HEK293 (cell line): Measurements from ENCODE around the gene LSM3.
A peak's percentile ranks its signal among the peaks of the same experiment; 100 is the strongest.

Source experiments
- CTCF ChIA-PET: fragments of 350-600 bp; formaldehyde crosslinking; extraction: SDS; loops from one replicate; lab custom pipeline; 2021; ENCODE audit warnings: antibody characterized with exemption; lab: Yijun Ruan, JAX
- POLR2A ChIA-PET: fragments of 300-600 bp; formaldehyde crosslinking; extraction: SDS; loops from one replicate; lab custom pipeline; 2020; ENCODE audit warnings: antibody characterized with exemption, inconsistent platforms; lab: Yijun Ruan, JAX
- H3K27ac ChIP-seq: fragments of 200-500 bp; sonication (Bioruptor generic); 2 replicates; pipeline ENCODE4 v1.5.1; 2014; ENCODE audit warnings: low read depth, low read length, control low read depth, inconsistent platforms; ENCODE audit errors: extremely low read depth
- H3K36me3 ChIP-seq, 2 experiments: fragments of 200-500 bp in 1 of 2; sonication (Bioruptor generic) in 1 of 2; 1 replicate in 1 of 2; 2 replicates in 1 of 2; pipeline ENCODE4 v1.5.1; 2014 to 2017; ENCODE audit warnings: inconsistent platforms in 2 of 2, low read length in 2 of 2; ENCODE audit not compliant: control insufficient read depth in 2 of 2, insufficient read depth in 1 of 2
- H3K4me1 ChIP-seq: fragments of 200-500 bp; sonication (Bioruptor generic); 2 replicates; pipeline ENCODE4 v1.5.1; 2014; ENCODE audit warnings: mild to moderate bottlenecking, low read length, inconsistent platforms; ENCODE audit not compliant: control insufficient read depth, insufficient read depth
- H3K4me3 ChIP-seq: 2 replicates; pipeline ENCODE4 v1.5.1; 2011; ENCODE audit warnings: low read depth, mild to moderate bottlenecking, control low read depth, low read length, moderate library complexity
- H3K9me3 ChIP-seq: fragments of 200-500 bp; sonication (Bioruptor generic); 2 replicates; pipeline ENCODE4 v1.5.1; 2014; ENCODE audit warnings: low read depth, low read length, inconsistent platforms; ENCODE audit not compliant: control insufficient read depth, insufficient read depth
- BCL11A ChIP-seq: fragments of 450-650 bp; formaldehyde crosslinking; IDR thresholded peaks from 2 replicates; pipeline ENCODE4 v1.5.1; 2016; ENCODE audit warnings: low read depth, missing biosample characterization, missing genetic modification characterization
- BCL11B ChIP-seq: fragments of 450-650 bp; formaldehyde crosslinking; IDR thresholded peaks from 2 replicates; pipeline ENCODE4 v1.5.1; 2016; ENCODE audit warnings: low read depth, missing biosample characterization, missing genetic modification characterization
- FEZF1 ChIP-seq: fragments of 450-650 bp; formaldehyde crosslinking; IDR thresholded peaks from 2 replicates; pipeline ENCODE4 v1.5.1; 2016; ENCODE audit warnings: missing biosample characterization, missing genetic modification characterization
- GLIS1 ChIP-seq: fragments of 450-650 bp; formaldehyde crosslinking; IDR thresholded peaks from 2 replicates; pipeline ENCODE4 v1.5.1; 2016; ENCODE audit warnings: missing biosample characterization, missing genetic modification characterization
- GLIS2 ChIP-seq: fragments of 450-650 bp; formaldehyde crosslinking; IDR thresholded peaks from 2 replicates; pipeline ENCODE4 v1.5.1; 2016; ENCODE audit warnings: missing biosample characterization, missing genetic modification characterization
- SP7 ChIP-seq: fragments of 450-650 bp; formaldehyde crosslinking; IDR thresholded peaks from 2 replicates; pipeline ENCODE4 v1.5.1; 2016; ENCODE audit warnings: missing biosample characterization, missing genetic modification characterization
- TCF7L2 ChIP-seq: IDR thresholded peaks from 2 replicates; pipeline ENCODE4 v1.6.1; 2011; ENCODE audit warnings: low read depth, mild to moderate bottlenecking, inconsistent platforms, low read length, moderate library complexity, borderline replicate concordance
- ZBTB17 ChIP-seq: fragments of 450-650 bp; formaldehyde crosslinking; IDR thresholded peaks from 2 replicates; pipeline ENCODE4 v1.5.1; 2016; ENCODE audit warnings: missing biosample characterization, missing genetic modification characterization
- ZBTB44 ChIP-seq: fragments of 450-650 bp; IDR thresholded peaks from 2 replicates; pipeline ENCODE4 v1.5.1; 2018; ENCODE audit warnings: missing biosample characterization, mild to moderate bottlenecking, missing genetic modification characterization
- ZFHX2 ChIP-seq: fragments of 450-650 bp; formaldehyde crosslinking; conservative IDR thresholded peaks from 2 replicates; pipeline ENCODE4 v1.5.1; 2016; ENCODE audit warnings: missing biosample characterization, missing genetic modification characterization
- ZNF146 ChIP-seq: fragments of 450-650 bp; formaldehyde crosslinking; IDR thresholded peaks from 2 replicates; pipeline ENCODE4 v1.5.1; 2016; ENCODE audit warnings: missing biosample characterization, missing genetic modification characterization
- ZNF157 ChIP-seq: fragments of 450-650 bp; formaldehyde crosslinking; IDR thresholded peaks from 2 replicates; pipeline ENCODE4 v1.5.1; 2016; ENCODE audit warnings: missing biosample characterization, missing genetic modification characterization
- ZNF266 ChIP-seq: fragments of 450-650 bp; formaldehyde crosslinking; IDR thresholded peaks from 2 replicates; pipeline ENCODE4 v1.5.1; 2016; ENCODE audit warnings: missing biosample characterization, missing genetic modification characterization, low read depth
- ZNF274 ChIP-seq, 2 experiments: fragments of 200-500 bp in 1 of 2; fragments of 450-650 bp in 1 of 2; sonication (Bioruptor generic) in 1 of 2; formaldehyde crosslinking in 1 of 2; IDR thresholded peaks; 2 replicates each; pipeline versions ENCODE4 v1.5.1 to v1.6.1; 2014 to 2016; ENCODE audit warnings: borderline replicate concordance in 1 of 2, inconsistent platforms in 1 of 2, low read length in 1 of 2, missing biosample characterization in 1 of 2, missing genetic modification characterization in 1 of 2
- ZNF394 ChIP-seq: fragments of 450-650 bp; formaldehyde crosslinking; IDR thresholded peaks from 2 replicates; pipeline ENCODE4 v1.5.1; 2016; ENCODE audit warnings: missing biosample characterization, missing genetic modification characterization, mild to moderate bottlenecking, moderate library complexity, borderline replicate concordance
- ZNF549 ChIP-seq: fragments of 450-650 bp; IDR thresholded peaks from 2 replicates; pipeline ENCODE4 v1.5.1; 2018; ENCODE audit warnings: missing biosample characterization, missing genetic modification characterization, mild to moderate bottlenecking, inconsistent platforms, moderate library complexity
- ZNF596 ChIP-seq: fragments of 450-650 bp; IDR thresholded peaks from 2 replicates; pipeline ENCODE4 v1.5.0; 2018; ENCODE audit warnings: missing biosample characterization, mild to moderate bottlenecking, missing genetic modification characterization, moderate library complexity
- ZNF660 ChIP-seq: fragments of 450-650 bp; IDR thresholded peaks from 2 replicates; pipeline ENCODE4 v1.5.1; 2018; ENCODE audit warnings: missing biosample characterization, mild to moderate bottlenecking, missing genetic modification characterization
- ZNF792 ChIP-seq: fragments of 450-650 bp; formaldehyde crosslinking; IDR thresholded peaks from 2 replicates; pipeline ENCODE4 v1.5.1; 2016; ENCODE audit warnings: missing biosample characterization, missing genetic modification characterization
- ZNF843 ChIP-seq: fragments of 450-650 bp; formaldehyde crosslinking; IDR thresholded peaks from 2 replicates; pipeline ENCODE4 v1.5.1; 2016; ENCODE audit warnings: missing biosample characterization, missing genetic modification characterization
- TF ChIP-seq, protein P1 (sequence below): fragments of 450-650 bp; formaldehyde crosslinking; IDR thresholded peaks from 2 replicates; pipeline ENCODE4 v1.5.1; 2016; ENCODE audit warnings: missing biosample characterization, missing genetic modification characterization
- TF ChIP-seq, protein P2 (sequence below): fragments of 450-650 bp; formaldehyde crosslinking; IDR thresholded peaks from 2 replicates; pipeline ENCODE4 v1.5.1; 2016; ENCODE audit warnings: missing biosample characterization, missing genetic modification characterization
- TF ChIP-seq, protein P3 (sequence below): fragments of 450-650 bp; formaldehyde crosslinking; IDR thresholded peaks from 2 replicates; pipeline ENCODE4; 2016; ENCODE audit warnings: missing biosample characterization, missing genetic modification characterization
- TF ChIP-seq, protein P4 (sequence below): fragments of 450-650 bp; formaldehyde crosslinking; IDR thresholded peaks from 2 replicates; pipeline ENCODE4 v1.5.1; 2017; ENCODE audit warnings: missing biosample characterization, missing genetic modification characterization

LSM3 gene

GRCh38 chr3:14169871-14170270, 8.7 kb upstream of the LSM3 start:
- no peak for TF ChIP-seq TCF7L2
- no peak for TF ChIP-seq ZNF274 (IDR thresholded peaks at IDR 0.05; ENCODE audit: low read length)
- no peak for TF ChIP-seq ZNF274 (tag by site-specific recombination; IDR thresholded peaks at IDR 0.05; ENCODE audit: borderline replicate concordance)
- TF ChIP-seq ZNF157 (tag by site-specific recombination): no peak
- TF ChIP-seq ZNF660 (tag by site-specific recombination): no peak
- no peak for TF ChIP-seq ZNF266 (tag by site-specific recombination)
- TF ChIP-seq ZFHX2: no peak
- no peak for TF ChIP-seq ZNF843 (tag by site-specific recombination)
- TF ChIP-seq ZNF792: no peak
- no peak for TF ChIP-seq GLIS2 (tag by site-specific recombination)
- no peak for TF ChIP-seq SP7 (tag by site-specific recombination)
- TF ChIP-seq, protein P1, sequence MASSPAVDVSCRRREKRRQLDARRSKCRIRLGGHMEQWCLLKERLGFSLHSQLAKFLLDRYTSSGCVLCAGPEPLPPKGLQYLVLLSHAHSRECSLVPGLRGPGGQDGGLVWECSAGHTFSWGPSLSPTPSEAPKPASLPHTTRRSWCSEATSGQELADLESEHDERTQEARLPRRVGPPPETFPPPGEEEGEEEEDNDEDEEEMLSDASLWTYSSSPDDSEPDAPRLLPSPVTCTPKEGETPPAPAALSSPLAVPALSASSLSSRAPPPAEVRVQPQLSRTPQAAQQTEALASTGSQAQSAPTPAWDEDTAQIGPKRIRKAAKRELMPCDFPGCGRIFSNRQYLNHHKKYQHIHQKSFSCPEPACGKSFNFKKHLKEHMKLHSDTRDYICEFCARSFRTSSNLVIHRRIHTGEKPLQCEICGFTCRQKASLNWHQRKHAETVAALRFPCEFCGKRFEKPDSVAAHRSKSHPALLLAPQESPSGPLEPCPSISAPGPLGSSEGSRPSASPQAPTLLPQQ (tag by site-specific recombination): no peak
- TF ChIP-seq, protein P2, sequence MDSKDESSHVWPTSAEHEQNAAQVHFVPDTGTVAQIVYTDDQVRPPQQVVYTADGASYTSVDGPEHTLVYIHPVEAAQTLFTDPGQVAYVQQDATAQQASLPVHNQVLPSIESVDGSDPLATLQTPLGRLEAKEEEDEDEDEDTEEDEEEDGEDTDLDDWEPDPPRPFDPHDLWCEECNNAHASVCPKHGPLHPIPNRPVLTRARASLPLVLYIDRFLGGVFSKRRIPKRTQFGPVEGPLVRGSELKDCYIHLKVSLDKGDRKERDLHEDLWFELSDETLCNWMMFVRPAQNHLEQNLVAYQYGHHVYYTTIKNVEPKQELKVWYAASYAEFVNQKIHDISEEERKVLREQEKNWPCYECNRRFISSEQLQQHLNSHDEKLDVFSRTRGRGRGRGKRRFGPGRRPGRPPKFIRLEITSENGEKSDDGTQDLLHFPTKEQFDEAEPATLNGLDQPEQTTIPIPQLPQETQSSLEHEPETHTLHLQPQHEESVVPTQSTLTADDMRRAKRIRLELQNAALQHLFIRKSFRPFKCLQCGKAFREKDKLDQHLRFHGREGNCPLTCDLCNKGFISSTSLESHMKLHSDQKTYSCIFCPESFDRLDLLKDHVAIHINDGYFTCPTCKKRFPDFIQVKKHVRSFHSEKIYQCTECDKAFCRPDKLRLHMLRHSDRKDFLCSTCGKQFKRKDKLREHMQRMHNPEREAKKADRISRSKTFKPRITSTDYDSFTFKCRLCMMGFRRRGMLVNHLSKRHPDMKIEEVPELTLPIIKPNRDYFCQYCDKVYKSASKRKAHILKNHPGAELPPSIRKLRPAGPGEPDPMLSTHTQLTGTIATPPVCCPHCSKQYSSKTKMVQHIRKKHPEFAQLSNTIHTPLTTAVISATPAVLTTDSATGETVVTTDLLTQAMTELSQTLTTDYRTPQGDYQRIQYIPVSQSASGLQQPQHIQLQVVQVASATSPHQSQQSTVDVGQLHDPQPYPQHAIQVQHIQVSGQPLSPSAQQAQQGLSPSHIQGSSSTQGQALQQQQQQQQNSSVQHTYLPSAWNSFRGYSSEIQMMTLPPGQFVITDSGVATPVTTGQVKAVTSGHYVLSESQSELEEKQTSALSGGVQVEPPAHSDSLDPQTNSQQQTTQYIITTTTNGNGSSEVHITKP: no peak
- no peak for TF ChIP-seq ZNF596
- no peak for TF ChIP-seq BCL11B (tag by site-specific recombination)
- TF ChIP-seq ZBTB17 (tag by site-specific recombination): no peak
- no peak for TF ChIP-seq ZNF394 (tag by site-specific recombination)
- TF ChIP-seq GLIS1 (tag by site-specific recombination): no peak

DNA sequence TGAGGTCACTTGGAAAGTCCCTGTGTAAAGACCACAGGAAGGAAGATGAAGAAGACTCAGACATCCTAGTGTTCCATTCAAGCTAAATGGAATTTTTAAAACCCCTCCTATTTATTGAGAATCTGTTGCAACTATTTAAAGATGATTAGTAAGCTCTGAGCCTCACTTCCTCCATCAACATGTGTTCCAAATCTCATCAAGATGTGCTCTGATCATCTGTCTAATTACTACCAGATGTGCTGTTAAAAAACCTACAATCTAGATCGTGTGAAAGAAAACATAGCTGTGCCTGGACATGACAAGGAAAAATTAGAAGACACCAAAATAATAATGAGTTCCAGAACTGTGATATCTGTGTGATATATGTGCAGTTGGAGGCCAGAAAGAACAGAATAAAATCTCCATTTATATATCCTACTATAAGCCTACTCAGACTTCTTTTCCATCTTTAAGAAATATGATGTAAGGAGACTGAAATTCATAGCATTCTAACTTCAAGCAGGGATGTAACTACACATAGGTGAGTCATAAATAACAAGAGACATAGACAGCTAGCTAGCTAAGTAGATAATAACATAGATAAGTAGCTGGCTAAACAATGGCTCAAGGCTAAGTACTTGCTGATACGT, 8.0 kb upstream of the LSM3 start:
- H3K9me3 ChIP-seq: no peaks in the 10 kb centered on the region
- peaks cover 35 to 78% of the 10 kb centered on the region in 2 experiments; a peak in 2 of 3 replicates for H3K36me3 ChIP-seq
- no peak overlapping the region for H3K4me3 ChIP-seq
- ChIA-PET CTCF (interaction anchor here (1.1 kb wide), 1 partner anchor 750 kb away, joined by 3 read pairs; no protein-coding TSS in a partner anchor), POLR2A (interaction anchor here (1.5 kb wide), 1 partner anchor 8 kb away, joined by 6 read pairs; the partner anchor contains the start of genes LSM3 and XPC)
- no peak overlapping the region for H3K27ac ChIP-seq
- 0 out of 2 replicates have a peak, but pooled peaks cover 3% of the 10 kb centered on the region for H3K4me1 ChIP-seq
- TF ChIP-seq, protein P3, sequence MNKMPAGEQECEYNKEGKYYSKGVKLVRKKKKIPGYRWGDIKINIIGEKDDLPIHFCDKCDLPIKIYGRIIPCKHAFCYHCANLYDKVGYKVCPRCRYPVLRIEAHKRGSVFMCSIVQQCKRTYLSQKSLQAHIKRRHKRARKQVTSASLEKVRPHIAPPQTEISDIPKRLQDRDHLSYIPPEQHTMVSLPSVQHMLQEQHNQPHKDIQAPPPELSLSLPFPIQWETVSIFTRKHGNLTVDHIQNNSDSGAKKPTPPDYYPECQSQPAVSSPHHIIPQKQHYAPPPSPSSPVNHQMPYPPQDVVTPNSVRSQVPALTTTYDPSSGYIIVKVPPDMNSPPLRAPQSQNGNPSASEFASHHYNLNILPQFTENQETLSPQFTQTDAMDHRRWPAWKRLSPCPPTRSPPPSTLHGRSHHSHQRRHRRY (tag by site-specific recombination): no peak
- TF ChIP-seq BCL11A (tag by site-specific recombination): no peak
- no peak for TF ChIP-seq ZNF549 (tag by site-specific recombination)
- peak; percentile 89 for TF ChIP-seq SP7 (tag by site-specific recombination)
- TF ChIP-seq, protein P4, sequence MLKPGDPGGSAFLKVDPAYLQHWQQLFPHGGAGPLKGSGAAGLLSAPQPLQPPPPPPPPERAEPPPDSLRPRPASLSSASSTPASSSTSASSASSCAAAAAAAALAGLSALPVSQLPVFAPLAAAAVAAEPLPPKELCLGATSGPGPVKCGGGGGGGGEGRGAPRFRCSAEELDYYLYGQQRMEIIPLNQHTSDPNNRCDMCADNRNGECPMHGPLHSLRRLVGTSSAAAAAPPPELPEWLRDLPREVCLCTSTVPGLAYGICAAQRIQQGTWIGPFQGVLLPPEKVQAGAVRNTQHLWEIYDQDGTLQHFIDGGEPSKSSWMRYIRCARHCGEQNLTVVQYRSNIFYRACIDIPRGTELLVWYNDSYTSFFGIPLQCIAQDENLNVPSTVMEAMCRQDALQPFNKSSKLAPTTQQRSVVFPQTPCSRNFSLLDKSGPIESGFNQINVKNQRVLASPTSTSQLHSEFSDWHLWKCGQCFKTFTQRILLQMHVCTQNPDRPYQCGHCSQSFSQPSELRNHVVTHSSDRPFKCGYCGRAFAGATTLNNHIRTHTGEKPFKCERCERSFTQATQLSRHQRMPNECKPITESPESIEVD: 0 out of 2 replicates have a peak, but pooled peaks have one; percentile 21
- peak; percentile 43; the same call in 1 of the 2 replicates for TF ChIP-seq FEZF1 (tag by site-specific recombination)
- TF ChIP-seq ZBTB44 (tag by site-specific recombination): no peak
- no peak for TF ChIP-seq ZNF146 (tag by site-specific recombination)

More at GRCh38 chr3:14169871-14170270, 8.7 kb upstream of the LSM3 start:
- CTCF ChIA-PET: no interaction called here
- no peak overlapping the region for H3K27ac ChIP-seq
- no peaks in the 10 kb centered on the region for H3K9me3 ChIP-seq
- H3K36me3 ChIP-seq: peaks cover 42 to 85% of the 10 kb centered on the region in 2 experiments; a peak in 2 of 3 replicates
- H3K4me1 ChIP-seq: no peaks in the 10 kb centered on the region
- POLR2A ChIA-PET: interaction anchor here (1.5 kb wide), 1 partner anchor 9 kb away, joined by 6 read pairs; the partner anchor contains the start of genes LSM3 and XPC
- no peak overlapping the region for H3K4me3 ChIP-seq
